ENCODE data around the gene PSME3.

DNA sequence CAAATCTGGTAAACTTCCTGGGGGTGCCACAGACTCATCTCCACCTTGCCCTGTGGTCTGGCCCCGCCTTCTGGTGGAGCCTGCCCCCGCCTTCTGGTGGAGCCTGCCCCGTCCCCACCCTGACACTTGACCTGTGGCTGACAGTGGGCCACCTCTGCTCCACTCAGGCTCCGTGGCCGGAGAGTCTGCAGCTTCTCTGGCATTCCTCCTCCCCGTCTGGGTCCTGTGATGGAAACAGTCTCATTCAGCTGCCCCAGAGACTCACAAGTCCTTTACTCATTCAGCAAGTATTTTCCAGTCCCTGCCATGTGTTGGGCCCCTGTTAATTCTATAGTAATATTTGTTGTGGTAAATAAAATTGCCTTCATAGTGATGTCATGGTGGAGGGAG lies 46.4 kb downstream of the PSME3 start:
- TF ChIP-seq POLR2A (IDR thresholded peaks at IDR 0.05; ENCODE audit: low read length) (no peak), GATA1 (IDR thresholded peaks at IDR 0.05; ENCODE audit: low read depth, low read length) (no peak)
